GM19193 (cell line): ENCODE measurements around the gene SRSF6.

ENCODE experiments used
- POLR2A ChIP-seq: IDR thresholded peaks from 4 replicates; pipeline ENCODE4 v1.6.1; 2011; ENCODE audit not compliant: insufficient read depth, insufficient read length; ENCODE audit errors: extremely low read depth

The SRSF6 gene

DNA sequence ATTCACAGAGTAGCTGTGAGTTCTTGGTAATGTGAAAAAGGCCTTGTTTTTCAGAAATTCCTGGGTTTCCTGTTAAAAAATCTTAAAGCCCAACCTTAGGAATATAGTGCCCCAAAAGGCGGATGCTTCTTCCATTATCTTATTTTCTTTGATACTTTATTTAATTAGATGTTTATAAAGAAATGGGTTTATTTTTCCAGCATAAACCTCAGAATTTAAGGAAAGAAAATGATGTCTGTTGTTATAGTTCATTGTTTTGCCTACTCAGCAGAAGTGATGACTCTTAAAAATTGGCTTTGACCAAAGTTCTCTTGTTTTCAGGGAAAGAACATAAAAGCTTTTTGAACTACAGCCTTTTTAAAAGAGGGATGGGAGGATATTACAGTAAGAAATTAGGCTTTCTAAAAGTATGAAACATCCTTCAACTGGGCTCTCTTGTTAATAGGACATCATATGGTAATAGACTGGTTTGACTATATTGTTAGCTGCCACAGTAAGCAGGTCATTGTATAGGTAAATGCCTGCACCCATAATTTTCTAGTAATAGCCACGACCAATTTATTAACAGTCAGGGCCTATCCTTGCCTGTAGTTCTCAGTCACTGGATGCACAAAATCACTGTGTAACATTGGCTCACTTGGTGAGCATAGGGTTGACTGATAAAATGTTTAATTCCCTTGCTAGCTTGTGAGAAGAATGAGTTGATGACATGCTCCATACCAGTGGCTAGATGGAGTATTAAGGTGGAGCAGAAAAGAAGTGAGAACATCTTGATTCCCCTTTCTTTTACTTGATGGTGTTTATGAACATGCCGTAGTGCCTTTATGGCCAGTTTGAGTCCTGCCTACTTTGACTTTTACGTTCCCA lies 5.2 kb downstream of the SRSF6 start:
- no peak for TF ChIP-seq POLR2A

GRCh38 chr20:43463527-43464218 lies 6.0 kb downstream of the SRSF6 start:
- TF ChIP-seq POLR2A, result no peak

DNA sequence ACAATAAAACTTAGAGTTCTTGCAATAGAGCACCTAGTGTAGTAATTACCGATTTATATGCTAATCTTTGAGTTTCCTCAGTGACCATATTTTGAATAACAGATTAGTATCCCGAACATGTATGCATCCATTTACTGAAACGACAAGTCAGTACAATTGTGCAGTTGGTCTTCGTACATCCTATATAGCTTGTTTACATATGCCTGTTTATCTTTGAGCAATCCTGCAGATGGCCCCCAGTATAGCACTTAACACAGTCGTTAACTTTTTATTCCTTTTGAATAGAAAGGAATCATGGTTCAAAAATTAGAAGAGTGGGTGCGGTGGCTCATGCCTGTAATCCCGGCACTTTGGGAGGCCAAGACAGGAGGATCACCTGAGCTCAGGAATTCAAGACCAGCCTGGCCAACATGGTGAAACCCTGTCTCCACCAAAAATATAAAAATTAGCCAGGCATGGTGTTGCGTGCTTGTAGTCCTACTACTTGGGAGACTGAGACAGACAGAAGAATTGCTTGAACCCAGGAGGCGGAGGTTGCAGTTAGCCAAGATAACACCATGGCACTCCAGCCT lies 6.6 kb downstream of the SRSF6 start:
- TF ChIP-seq POLR2A, result no peak

- TF ChIP-seq POLR2A, result no peak
Observed at GRCh38 chr20:43465625-43465943, 7.9 kb downstream of the SRSF6 start.

DNA sequence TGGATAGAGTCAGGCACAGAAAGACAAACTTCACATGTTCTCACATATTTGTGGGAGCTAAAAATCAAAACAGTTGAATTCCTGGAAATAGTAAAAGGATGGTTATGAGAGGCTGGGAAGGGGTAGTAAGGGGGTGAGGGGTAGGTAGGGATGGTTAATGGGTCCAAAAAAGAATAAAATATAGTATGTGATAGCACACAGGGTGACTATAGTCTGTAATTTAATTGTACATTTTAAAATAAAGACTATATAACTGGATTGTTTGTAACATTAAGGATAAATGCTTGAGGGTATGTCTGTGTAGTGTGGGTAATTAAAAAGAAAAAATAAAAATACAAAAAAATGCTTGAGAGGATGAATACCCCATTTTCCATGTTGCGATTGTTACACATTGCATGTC lies 9.9 kb downstream of the SRSF6 start:
- TF ChIP-seq POLR2A, result no peak

DNA sequence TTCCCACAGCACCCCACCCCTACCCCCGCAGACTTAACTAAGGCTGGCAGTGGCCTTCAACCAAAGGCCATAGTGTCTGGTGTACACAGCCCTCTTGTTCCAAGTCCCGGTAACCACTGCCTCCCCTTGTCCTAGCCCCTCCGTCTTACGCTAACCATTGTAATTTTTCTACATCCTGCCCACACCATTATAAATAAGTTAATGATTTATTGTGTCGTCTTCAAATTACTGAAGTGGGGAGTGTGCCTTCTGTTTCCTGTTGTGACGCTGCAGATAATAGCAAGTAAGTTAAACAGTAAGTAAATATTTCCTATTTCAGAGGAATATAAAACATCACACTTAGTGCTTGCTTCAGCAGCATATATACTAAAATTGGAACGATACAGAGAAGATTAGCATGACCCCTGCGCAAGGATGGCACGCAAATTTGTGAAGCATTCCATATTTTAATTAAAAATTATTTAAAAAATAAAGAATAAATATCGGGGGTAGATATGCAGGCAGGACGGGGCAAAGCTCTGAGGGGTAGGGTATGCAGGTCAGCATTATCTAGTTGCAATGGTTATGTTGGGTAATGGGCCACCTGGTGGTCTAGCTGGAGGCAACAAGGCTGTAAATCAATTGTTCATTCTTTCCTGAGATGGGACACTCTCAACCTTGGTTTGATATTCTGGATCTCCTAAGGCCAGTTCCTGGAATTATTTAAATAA lies 15.1 kb downstream of the SRSF6 start:
- TF ChIP-seq POLR2A, result no peak

DNA sequence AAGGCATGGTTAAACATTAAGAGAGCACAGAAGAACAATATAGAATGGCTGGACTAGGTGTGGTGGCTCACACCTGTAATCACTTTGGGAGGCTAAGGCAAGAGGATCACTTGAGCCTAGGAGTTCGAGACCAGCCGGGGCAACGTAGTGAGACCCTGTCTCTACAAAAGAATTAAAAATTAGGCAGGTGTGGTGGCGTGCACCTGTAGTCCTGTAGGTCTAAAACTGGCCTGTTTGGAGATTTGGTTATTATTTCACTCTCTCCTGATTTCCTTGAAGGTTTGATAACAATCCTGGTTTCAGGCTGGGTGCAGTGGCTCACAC lies 15.6 kb downstream of the SRSF6 start:
- TF ChIP-seq POLR2A, result no peak

DNA sequence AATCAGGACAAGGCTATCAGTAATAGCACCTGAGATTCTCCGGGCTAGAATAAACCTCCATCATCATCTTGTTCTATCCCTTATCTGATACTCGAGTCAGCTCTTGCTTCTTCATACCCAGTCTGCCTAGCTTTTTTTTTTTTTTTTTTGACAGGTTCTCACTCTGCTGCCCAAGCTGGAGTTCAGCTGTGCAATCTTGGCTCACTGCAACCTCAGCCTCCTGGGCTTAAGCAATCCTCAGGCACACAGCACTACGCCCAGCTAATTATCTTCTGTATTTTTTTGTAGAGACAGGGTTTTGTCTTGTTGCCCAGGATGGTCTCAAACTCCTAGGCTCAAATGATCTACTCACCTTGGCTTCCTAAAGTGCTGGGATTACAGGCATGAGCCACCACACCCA lies 19.5 kb downstream of the SRSF6 start:
- no peak for TF ChIP-seq POLR2A

GRCh38 chr20:43477619-43478018 lies 19.9 kb downstream of the SRSF6 start:
- TF ChIP-seq POLR2A, result no peak

DNA sequence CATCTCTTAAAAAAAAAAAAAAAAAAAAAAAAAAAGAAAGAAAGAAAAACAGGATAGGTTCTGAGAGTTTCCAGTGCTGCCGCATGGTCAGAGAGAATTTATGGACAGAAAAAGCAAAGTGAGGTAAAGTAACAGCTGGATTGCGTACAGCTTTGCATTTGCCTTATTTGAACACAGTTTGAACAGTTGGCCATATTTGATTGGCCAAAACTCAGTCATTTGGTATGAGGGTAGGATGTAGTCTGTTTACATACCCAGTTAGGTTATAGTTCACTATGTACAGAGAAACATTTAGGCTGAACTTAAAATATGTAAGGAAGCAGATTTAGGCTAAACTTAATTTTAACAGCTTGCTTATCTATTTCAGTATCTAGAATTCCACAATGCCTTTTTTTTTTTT lies 32.3 kb downstream of the SRSF6 start:
- no peak for TF ChIP-seq POLR2A

GRCh38 chr20:43492101-43492500 lies 34.4 kb downstream of the SRSF6 start:
- no peak for TF ChIP-seq POLR2A

DNA sequence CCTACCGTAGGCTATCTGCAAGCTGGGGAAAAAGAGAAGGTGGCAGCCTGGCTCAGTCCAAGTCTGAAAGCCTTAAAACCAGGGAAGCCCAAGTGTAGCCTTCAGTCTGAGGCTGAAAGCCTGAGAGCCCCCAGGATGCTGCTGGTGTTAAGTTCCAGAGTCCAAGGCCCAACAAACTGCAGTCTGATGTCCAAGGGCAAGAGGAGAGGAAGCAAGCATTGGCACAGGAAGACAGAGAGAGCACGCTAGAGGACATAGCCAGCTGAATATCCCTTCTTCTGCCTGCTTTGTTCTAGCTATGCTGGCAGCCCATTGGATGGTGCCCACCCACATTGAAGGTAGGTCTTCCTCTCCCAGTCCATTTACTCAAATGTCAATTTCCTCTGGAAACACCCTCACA lies 37.7 kb downstream of the SRSF6 start:
- no peak for TF ChIP-seq POLR2A

- TF ChIP-seq POLR2A, result no peak
Observed at GRCh38 chr20:43506238-43506637, 48.5 kb downstream of the SRSF6 start.

- TF ChIP-seq POLR2A, result no peak
Observed at GRCh38 chr20:43507150-43508080, 49.7 kb downstream of the SRSF6 start, which contains the start of gene L3MBTL1. TSS of gene L3MBTL1 (plus strand) at chr20:43507697. CDS start at chr20:43513504, 5,807 bp downstream.
